HG03066 (cell line): ENCODE measurements around the gene RAD51B.

Experiments
- ATAC-seq: cut with Tn5 transposase; IDR thresholded peaks from one replicate; pipeline ENCODE4 v1.9.1; 2021; ENCODE audit warnings: low read depth; ENCODE audit not compliant: unreplicated experiment

RAD51B gene

DNA sequence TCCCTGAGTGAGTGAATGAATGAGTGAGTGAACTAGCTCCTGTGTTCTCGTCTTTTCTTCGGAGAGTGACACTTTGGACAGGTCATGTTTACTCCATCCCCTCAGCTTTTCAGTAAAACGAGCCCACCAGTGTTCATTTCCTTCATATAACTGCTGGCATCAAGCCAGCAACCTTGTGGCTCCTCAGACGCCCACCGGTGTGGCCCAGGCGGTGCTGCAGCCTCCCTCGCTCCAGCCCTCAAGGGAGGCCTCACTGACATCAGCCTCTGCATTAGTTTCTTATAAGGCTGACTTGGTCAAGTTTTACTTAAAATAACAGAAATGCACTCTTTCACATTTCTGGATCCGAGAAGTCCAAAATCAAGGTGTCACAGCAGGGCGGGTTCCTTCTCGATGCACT, 785.2 kb downstream of the RAD51B start:
- ATAC-seq = no peak

- no peak for ATAC-seq
Observed at GRCh38 chr14:68606176-68606575, 786.6 kb downstream of the RAD51B start.

- ATAC-seq = no peak
Observed at GRCh38 chr14:68606644-68607043, 787.1 kb downstream of the RAD51B start.

DNA sequence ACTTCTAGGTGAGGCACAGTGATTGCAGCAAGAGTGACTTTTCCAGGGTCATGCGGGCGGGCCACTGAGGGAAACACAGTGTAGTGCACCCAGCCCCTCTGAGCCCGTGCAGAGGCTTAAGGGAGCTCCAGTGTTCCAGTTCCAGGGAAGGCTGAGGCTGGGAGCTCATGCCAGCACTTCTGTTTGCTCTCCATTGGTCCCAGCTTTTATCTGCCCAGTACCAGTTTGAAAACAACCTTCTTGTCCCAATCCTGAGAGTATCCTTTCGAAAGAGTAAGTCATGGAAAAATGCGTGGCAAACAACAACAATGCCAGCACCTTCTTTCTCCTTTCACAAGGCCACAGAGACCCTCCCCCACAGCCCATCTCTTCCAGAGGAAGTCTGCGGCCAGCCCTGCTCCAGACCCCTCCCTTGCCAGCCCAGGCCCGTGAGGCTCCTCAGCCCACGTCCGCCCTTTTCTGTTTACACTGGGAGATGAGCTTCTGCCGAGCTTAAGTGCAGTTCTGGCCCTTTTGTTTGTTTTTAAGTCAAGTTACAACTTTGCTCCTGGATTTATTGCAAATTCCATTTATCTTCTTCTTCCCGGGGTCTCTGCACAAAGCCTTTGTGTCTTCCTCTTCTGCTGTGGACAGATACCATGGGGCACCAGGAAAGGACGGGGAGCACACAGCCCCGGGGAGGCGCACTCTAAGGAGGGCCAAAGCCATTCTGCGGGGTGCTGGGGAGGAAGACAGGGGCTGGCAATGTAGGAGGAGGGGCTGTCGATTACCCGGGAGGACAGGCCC, 787.7 kb downstream of the RAD51B start:
- no peak for ATAC-seq

DNA sequence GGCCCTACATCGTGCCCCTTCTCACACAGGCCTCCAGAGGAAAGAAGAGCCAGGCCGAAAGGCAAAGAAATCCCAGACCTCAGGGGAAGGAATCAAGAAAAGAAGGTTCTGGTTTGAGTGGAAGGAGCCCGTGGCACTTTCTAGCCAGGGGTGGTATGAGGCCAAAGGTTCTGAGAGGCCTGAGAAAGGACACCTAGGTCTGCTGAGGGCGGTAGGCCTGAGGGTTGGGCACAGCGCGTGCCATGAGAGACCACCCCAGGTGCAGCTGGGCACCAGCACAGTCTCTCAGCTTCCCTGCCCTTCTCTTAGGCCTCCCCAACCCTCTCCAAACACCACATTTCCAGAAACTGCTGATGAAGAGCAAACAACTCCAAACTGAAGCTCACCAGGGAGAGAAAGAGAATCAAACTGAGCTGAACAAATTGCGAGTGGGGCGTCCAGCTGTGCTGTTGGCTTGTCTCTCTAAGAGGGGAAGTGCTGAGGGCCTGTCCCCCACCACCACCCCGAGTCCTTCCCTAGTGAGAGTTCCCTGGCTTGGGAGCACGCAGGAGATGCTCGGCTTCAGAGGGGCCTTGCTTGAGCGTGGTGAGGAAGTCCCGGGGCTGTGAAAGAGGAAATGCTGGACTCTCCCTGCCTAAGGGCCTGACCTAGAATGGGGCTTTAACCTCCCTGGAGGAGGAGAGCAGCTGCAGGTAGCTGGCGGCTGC, 788.4 kb downstream of the RAD51B start:
- ATAC-seq = no peak

- ATAC-seq = no peak
Observed at GRCh38 chr14:68608574-68608962, 789.0 kb downstream of the RAD51B start.

- ATAC-seq = no peak
Observed at GRCh38 chr14:68609012-68609411, 789.4 kb downstream of the RAD51B start.

GRCh38 chr14:68610251-68610793, 790.7 kb downstream of the RAD51B start:
- ATAC-seq = no peak

DNA sequence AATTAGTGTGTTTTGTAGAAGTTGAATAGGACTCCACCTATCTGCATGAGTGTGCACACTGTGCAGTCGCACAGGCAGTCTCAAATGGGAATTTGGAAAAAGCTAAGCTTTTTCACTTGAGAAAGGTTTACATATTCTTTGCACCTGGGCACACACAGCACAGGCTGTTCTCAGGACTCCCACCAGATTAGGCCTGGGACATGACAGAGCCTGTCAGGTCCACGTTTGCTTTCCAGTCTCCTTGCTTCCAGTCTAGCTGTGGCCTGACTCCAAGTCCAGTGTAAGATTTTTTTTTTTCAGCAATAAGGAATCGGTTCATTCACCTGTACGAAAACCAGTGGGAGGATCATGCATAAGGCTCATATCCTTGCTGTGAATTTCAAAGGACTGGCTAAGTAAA, 792.0 kb downstream of the RAD51B start:
- no peak for ATAC-seq

DNA sequence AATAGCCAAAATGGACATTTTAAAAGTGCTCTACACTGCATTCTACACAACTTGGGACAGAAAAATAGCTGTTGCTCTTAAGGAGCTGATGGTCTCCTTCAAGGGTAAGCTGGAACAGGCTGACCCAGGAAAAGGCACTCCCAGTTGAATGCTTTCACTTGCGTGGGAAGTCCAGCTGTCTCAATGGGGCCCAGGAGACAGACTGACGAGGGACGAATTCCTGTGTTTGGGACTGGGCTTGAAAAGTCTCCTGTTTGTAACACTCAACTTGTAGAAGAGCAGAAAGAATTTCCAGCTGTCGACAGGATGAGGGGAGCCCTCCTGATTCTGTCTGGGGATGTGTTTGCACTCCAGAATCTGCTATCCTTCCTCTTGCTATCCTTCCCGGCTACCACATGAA, 792.5 kb downstream of the RAD51B start:
- ATAC-seq = no peak

DNA sequence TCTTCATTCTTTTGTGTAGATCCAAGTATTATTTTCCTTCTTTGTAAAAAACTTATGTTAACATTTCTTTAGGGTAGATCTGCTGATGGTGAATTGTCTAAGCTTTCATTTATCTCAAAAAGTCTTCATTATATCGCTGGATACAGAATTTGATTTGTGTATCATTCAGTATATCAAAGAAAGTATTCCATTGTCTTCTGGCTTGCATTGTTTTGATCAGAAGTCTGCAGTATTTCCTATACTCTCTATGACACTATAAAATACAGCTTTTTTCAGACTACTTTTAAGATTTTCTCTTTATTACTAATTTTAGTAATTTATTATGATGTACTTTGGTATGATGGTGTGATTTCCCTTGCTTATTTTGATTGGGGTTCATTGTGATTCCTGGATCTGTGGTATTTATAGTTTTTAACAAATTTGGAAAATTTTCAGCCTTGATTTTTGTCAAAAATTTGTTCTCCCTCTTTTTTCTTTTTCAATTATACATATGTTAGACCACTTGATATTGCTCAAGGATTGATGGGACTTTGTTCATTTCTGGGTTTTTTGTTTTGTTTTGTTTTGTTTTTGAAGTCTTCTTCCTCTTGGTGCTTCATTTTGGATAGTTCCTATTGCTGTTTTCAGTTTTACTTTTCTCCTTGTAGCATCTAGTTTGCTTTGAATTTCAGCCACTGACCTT, 796.8 kb downstream of the RAD51B start:
- ATAC-seq = no peak

- no peak for ATAC-seq
Observed at GRCh38 chr14:68619790-68620574, 800.4 kb downstream of the RAD51B start.

DNA sequence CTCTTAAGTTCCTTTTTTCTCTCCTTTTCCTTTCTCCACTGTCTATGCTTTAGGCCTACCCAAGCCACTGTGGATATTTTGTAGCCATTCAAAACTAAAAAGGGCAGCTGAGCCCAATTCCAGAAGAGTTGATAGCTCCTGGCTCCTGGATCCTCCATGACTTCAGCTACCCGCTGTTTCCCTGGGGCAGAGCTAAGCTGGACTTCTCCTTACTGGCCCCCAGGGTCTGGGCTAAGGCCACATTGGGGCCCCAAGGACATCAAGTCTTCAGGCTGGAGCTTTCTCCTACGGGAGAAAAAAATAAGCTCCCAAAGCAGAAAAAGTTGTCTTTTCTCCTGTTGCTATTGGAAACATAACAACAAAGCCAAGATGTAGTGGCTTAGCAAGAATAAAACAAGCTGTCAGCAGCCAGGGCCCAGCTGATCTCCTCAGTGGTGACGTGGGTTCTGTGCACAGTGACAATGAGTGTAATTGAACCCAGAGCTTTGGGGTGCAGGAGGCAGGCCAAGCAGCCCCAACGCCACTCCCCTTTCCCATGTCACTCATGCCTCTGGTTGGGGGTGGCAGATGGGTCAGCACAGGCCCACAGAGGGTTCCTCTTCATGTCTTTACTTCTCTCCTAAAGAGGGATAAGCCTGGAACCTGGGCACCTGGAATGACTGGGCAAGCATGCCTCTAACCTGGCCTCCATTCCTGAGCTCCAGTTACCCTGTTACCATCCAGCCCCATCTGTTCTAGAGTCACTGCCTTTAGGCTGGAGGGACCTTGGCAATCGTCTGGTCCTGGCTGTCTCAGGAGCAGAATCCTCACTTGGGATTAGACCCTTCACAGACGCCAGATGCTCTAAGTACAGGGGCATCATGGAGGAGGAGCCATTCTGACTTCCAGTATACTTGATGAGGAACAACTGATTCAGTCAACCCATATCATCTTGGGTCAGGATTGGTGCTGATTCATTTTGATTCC, 802.1 kb downstream of the RAD51B start:
- no peak for ATAC-seq

DNA sequence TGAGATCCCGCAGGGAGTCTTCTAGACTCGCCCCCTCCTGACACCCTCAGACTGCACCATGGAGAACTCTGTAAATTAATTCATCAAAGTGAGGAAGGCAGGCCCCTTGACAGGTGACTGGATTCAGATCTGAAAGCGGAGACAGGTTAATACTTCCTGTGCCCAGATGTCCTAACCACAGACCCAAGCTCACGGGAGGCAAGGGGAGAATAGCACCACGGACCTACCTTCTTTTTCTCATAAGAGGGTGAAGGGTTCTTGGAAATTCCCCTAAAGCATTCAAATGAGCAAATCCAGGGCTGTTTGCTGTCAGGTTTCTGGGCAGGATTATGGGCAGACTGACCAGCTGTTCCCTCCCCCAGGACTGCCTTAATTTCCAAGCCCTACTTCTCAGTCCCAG, 803.3 kb downstream of the RAD51B start:
- ATAC-seq = no peak

GRCh38 chr14:68623307-68623706, 803.7 kb downstream of the RAD51B start:
- ATAC-seq = no peak

GRCh38 chr14:68623826-68624225, 804.2 kb downstream of the RAD51B start:
- ATAC-seq = no peak

DNA sequence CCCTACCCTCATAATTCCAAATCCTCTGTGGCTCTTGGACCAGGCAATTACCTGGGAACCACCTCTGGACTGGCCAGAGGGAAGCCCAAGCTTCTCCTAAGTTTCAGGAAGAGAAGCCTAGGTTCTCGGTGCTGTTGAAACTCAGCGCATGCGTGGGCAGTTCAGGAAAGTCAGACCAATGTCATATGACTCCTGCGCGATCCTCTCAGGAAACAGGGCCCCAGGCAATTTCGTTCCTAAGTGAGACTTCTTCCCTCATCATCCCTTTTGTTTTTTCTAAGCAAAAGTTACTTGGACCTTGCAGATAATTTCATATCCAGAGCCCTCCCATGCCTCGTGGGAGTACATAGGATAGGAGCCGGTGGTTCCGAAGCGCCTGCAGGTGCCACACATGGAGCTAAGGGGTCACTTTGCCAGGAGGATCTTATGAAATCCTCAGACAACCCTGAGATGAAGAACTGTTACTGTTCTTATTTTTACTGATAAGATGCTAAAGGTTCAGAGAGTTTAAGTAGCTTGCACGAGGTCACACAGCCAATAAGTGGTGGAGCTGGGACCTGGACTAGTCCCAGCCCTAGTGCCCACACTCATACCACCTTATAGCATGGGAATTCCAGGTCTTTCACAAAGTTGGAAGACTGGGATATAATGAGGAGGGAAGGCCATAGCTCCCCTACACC, 805.1 kb downstream of the RAD51B start:
- no peak for ATAC-seq

DNA sequence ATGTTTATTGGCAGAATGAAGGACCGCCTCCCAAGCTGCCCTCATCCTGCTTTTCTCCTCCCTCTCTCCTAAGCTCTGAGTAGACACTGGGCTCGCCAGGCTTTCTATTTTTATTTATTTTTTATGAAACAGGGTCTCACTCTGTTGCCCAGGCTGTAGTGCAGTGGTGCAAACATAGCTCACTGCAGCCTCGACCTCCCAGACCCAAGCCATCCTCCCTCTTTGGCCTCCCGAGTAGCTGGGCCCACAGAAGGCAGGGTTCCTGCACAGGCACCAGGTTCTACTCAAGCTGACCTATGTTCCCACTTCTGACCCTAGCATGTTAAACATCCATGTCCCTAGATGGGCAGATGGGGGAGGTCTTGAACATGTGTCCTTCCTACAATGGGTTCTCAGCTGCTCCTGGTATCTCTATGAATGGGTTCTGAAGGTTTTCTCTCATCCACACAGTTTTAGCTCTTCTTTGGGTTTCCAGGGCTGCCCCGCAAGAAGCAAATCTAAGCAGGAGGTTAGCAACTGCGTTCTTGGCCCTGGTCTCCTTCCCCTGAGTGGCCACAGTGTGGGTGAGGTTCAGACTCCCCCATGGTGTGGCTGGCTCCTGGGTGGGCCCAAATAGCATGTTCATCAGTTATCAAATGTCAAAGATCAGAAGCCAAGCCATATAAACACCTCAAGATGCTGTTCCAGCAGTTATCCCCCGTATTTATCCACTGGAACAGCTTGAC, 805.9 kb downstream of the RAD51B start:
- no peak for ATAC-seq
